Ovary (tissue), 3 donors: ENCODE results near the gene BBX.

Experiments
- CTCF ChIP-seq, 3 donors: fragments of 450-650 bp in 2 of 3; fragments of 200-600 bp in 1 of 3; IDR thresholded peaks; one replicate each; pipeline versions ENCODE4 v1.5.1 to v1.8.0; 2016 to 2022; ENCODE audit warnings: antibody characterized with exemption in 3 of 3, mild to moderate bottlenecking in 1 of 3
- EP300 ChIP-seq: sonication (generic); formaldehyde crosslinking; IDR thresholded peaks from one replicate; pipeline ENCODE4 v1.6.1; 2017; ENCODE audit warnings: antibody characterized with exemption
- donor health status: DM: no; HTN: no; CAD: no.

DNA sequence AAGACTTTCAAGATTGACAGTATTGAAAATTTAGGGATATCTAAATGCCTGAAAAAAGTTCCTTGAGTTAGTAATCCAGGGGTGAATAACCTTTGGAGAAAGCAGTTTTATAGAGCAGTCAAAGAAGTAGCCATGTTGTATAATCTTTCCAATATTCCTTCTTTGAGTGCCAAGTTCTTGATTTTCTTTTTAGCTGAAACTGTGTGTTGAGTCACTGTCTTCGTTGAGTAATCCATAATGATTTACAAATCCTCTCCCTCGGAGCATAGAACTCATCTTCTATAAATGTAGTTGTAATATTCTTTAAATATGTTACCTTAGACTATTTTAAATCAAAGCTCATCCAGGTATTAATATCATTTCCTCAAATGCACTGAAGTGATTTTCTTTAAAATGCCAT is 135.2 kb downstream of the BBX start:
- no peak for TF ChIP-seq CTCF (IDR thresholded peaks at IDR 0.05)
- TF ChIP-seq EP300: no peak
